LNCAP (cell line): ENCODE results near the gene AMY2B.
"Not testable (repeated sequence)": the region's sequence is repeated elsewhere in the genome, so short reads cannot be mapped to it uniquely, and the experiment has no call there.

ENCODE experiments used
- TF ChIP-seq, protein P1 (sequence below): fragments of 450-650 bp; IDR thresholded peaks from 2 replicates; pipeline ENCODE4 v1.5.1; 2017; ENCODE audit warnings: mild to moderate bottlenecking

AMY2B gene

DNA sequence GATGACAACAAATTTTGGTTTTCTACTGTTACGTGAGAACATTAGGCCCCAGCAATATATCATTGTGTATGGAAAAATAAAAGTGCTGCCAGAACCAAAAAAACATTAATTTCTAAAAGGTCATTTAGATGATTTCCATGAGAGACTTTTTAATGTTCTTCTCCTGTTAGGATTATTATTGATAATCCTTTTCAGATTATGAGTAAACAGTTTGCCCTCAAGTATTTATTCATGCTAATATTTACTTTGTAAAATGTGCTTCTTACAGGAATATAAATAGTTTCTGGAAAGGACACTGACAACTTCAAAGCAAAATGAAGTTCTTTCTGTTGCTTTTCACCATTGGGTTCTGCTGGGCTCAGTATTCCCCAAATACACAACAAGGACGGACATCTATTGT, at the start of gene AMY2B:
TSS of gene AMY2B (plus strand) at position 301 of the 400 bp plus-strand sequence. CDS start at position 315, 14 bp downstream.
- TF ChIP-seq, protein P1, sequence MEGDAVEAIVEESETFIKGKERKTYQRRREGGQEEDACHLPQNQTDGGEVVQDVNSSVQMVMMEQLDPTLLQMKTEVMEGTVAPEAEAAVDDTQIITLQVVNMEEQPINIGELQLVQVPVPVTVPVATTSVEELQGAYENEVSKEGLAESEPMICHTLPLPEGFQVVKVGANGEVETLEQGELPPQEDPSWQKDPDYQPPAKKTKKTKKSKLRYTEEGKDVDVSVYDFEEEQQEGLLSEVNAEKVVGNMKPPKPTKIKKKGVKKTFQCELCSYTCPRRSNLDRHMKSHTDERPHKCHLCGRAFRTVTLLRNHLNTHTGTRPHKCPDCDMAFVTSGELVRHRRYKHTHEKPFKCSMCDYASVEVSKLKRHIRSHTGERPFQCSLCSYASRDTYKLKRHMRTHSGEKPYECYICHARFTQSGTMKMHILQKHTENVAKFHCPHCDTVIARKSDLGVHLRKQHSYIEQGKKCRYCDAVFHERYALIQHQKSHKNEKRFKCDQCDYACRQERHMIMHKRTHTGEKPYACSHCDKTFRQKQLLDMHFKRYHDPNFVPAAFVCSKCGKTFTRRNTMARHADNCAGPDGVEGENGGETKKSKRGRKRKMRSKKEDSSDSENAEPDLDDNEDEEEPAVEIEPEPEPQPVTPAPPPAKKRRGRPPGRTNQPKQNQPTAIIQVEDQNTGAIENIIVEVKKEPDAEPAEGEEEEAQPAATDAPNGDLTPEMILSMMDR = not testable (repeated sequence)

DNA sequence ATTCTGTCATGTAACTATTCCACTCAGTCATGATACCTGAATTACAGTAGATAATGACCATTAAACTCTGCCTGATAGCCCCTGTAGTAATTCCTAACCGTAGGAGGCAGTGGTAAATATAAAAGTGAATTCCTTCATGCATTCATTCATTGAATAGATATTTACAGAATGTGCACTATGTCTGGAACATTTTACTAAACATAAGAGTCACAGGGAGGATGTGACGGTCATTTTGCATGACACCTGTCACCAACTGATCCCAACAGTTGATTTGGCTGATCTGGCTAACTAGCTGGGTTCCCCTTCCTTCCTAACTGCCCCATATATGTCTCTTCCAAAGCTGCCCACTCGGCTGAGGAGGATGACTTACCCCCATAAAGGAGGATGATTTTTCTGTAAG, 48.0 kb upstream of the AMY2B start:
- TF ChIP-seq, protein P1 = no peak

GRCh38 chr1:103525114-103525606, 46.2 kb upstream of the AMY2B start:
- TF ChIP-seq, protein P1 = no peak

- TF ChIP-seq, protein P1 = no peak
Measured at GRCh38 chr1:103525607-103526507, 45.5 kb upstream of the AMY2B start, which contains the start of gene RNPC3. TSS of gene RNPC3 (plus strand) at chr1:103525699. CDS start at chr1:103526071, 372 bp downstream.

DNA sequence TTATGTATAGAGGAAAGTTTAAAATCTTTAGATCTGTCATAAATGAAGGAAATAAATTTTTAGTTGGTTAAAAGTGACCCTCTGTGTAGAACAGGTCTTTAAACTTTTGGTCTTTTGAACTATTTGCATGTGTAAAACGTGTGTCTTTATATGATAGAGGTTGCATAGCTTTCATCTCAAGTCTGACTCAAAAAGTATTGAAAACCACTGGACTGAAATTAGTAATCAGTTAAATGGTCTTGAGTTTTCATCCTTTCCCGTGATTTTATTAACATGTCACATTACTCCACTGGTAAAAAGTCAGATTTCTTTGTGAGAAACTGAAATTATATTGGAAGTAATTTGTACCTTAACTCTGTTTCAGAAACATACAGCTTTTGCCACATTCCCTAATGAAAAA, 44.1 kb upstream of the AMY2B start:
- TF ChIP-seq, protein P1 = no peak

DNA sequence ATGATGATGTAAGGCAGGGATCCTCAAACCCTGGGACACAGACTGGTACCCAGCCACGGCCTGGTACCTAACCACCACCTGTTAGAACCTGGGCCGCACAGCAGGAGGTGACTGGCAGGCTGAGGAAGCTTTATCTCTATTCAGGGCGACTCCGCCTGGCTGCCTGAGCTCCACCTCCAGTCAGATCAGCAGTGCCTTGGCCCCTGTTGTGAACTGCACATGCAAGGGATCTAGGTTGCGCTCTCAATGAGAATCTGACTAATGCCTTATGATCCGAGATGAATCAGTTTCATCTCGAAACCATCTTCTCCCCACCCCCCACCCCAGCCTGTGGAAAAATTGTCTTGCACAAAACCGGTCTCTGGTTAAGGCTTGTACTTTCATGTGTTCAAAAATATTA, 41.6 kb upstream of the AMY2B start:
- TF ChIP-seq, protein P1 = no peak

GRCh38 chr1:103538226-103538625, 33.2 kb upstream of the AMY2B start:
- TF ChIP-seq, protein P1 = no peak
